T-helper 1 cell treated with Interleukin-12 subunit alpha and Interleukin-12 subunit beta and Interleukin-4 antibody, amounts not matched to agents 30 ng/mL and 1 ng/mL, for 36 hours (primary cell): ENCODE data around the gene PAIP1. TPM values are rescaled to one million over a fixed set of nuclear protein-coding genes. Genes with fewer than 3 reads are reported as not detected.

ENCODE experiments used
- total RNA-seq: library from RNA; stranded (reverse); gene quantifications from 2 replicates; pipeline ENCODE4 v1.2.3, GENCODE V29; 2022

Gene PAIP1
- total RNA-seq, 1 donor from 2014 or later = 42.5 TPM

Other genes starting within 250 kb of the PAIP1 start
- 105 and 109 TPM in 2 replicates for gene HMGCS1, start 243.7 kb downstream of the PAIP1 start, total RNA-seq
- 11.1 and 12.7 TPM in 2 replicates for gene CCL28, start 144.7 kb downstream of the PAIP1 start, total RNA-seq
- 15.0 and 15.7 TPM in 2 replicates for gene TMEM267, start 73.2 kb downstream of the PAIP1 start, total RNA-seq
- gene C5orf34, start 41.9 kb downstream of the PAIP1 start, total RNA-seq = 5.7 and 6.5 TPM in 2 replicates
- 63.8 and 67.9 TPM in 2 replicates for gene NNT, start 46.1 kb upstream of the PAIP1 start, total RNA-seq